Adrenal gland (tissue), 5 donors: Measurements from ENCODE around the gene IMP4.

ENCODE experiments used
- CTCF ChIP-seq, 6 experiments: fragments of 450-650 bp in 4 of 6; fragments of 200-600 bp in 2 of 6; sonication (generic) in 1 of 6; IDR thresholded peaks; 1 replicate in 5 of 6; 2 replicates in 1 of 6; pipeline versions ENCODE4 v1.5.1 to v1.8.0; 2016 to 2021; ENCODE audit warnings: antibody characterized with exemption in 6 of 6, mild to moderate bottlenecking in 2 of 6, moderate library complexity in 1 of 6
- POLR2A ChIP-seq, 2 donors: fragments of 450-650 bp; IDR thresholded peaks; one replicate each; pipeline ENCODE4 v1.6.1; 2017; ENCODE audit warnings: antibody characterized with exemption in 2 of 2, mild to moderate bottlenecking in 2 of 2, moderate library complexity in 1 of 2
- donor health status: DM: no; HTN: no; CAD: no.

- TF ChIP-seq POLR2A (IDR thresholded peaks at IDR 0.05) (no peak), CTCF (IDR thresholded peaks at IDR 0.05) (no peak)
Measured at GRCh38 chr2:130381145-130381544, 38.4 kb downstream of the IMP4 start.
